NCI-H2196 (cell line): ENCODE measurements around the gene MSTO1.
"Not testable (repeated sequence)": the region's sequence is repeated elsewhere in the genome, so short reads cannot be mapped to it uniquely, and the experiment has no call there.

Source experiments
- DNase-seq: peaks from one replicate; lab custom pipeline; 2025; ENCODE audit not compliant: unreplicated experiment; lab: John Stamatoyannopoulos, UW

The MSTO1 gene

GRCh38 chr1:155613226-155613625 lies 3.2 kb downstream of the MSTO1 start:
- DNase-seq, result not testable (repeated sequence)

- no peak for DNase-seq
Observed at GRCh38 chr1:155622191-155622590, 12.2 kb downstream of the MSTO1 start.

GRCh38 chr1:155623357-155623756 lies 13.3 kb downstream of the MSTO1 start:
- DNase-seq, result no peak

GRCh38 chr1:155626428-155626827 lies 16.4 kb downstream of the MSTO1 start:
- DNase-seq, result not testable (repeated sequence)

- DNase-seq, result no peak
Observed at GRCh38 chr1:155636397-155637153, 26.6 kb downstream of the MSTO1 start.

GRCh38 chr1:155640367-155640766 lies 30.3 kb downstream of the MSTO1 start:
- no peak for DNase-seq

- not testable (repeated sequence) for DNase-seq
Observed at GRCh38 chr1:155642559-155643180, 32.7 kb downstream of the MSTO1 start.

- no peak for DNase-seq
Observed at GRCh38 chr1:155643230-155643629, 33.2 kb downstream of the MSTO1 start.

GRCh38 chr1:155645034-155645598 lies 35.1 kb downstream of the MSTO1 start:
- DNase-seq, result no peak

- no peak for DNase-seq
Observed at GRCh38 chr1:155645648-155646047, 35.6 kb downstream of the MSTO1 start.

GRCh38 chr1:155646307-155646706 lies 36.3 kb downstream of the MSTO1 start:
- DNase-seq, result no peak

- no peak for DNase-seq
Observed at GRCh38 chr1:155648207-155649147, 38.5 kb downstream of the MSTO1 start.

GRCh38 chr1:155649676-155650075 lies 39.7 kb downstream of the MSTO1 start:
- no peak for DNase-seq

- no peak for DNase-seq
Observed at GRCh38 chr1:155650231-155650757, 40.3 kb downstream of the MSTO1 start.

GRCh38 chr1:155651861-155652661 lies 42.0 kb downstream of the MSTO1 start:
- DNase-seq, result no peak

- no peak for DNase-seq
Observed at GRCh38 chr1:155652951-155653350, 42.9 kb downstream of the MSTO1 start.

- no peak for DNase-seq
Observed at GRCh38 chr1:155657463-155657862, 47.4 kb downstream of the MSTO1 start.

GRCh38 chr1:155661239-155661638 lies 51.2 kb downstream of the MSTO1 start:
- DNase-seq, result not testable (repeated sequence)
